ENCODE measurements around the gene CLCN2.

Gene CLCN2

DNA sequence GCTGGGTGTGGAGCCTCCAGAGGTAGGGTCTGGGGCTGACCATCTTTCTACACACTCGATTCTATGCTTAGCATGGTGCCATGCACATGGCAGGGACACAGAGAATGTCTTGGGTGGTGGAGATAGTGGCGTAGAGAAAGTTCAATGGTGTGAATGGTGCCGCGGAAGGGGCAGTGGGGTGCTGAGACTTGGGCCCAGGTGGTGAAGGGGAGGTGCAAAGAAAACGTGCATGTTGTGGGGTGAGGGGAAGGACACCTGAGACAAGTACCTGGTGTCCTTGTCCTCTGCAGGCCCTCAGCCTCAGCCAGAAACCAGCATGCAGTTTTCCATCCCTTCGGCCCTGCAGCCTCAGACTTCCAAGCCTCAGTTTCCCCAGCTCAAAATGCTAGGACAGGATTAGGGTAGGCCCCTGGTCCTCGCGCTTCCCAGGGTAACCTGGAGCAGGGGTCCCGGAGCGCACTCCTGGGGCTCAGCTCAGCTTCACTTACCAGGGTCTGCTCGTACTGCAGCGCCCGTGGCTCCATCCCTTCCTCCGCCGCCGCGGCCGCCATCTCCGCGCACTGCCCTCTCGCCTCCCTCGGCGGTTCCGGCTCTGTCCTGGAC lies 375 bp downstream of the CLCN2 start:
- peak overlapping the region; percentile 94 for H3K27ac ChIP-seq (ENCODE audit: poor library complexity, severe bottlenecking)
- no peaks in the 10 kb centered on the region for H3K9me3 ChIP-seq (ENCODE audit: severe bottlenecking)
- peak; percentile 47 for DNase-seq (ENCODE audit: low spot score)
- H3K36me3 ChIP-seq (ENCODE audit: low read depth), result peaks cover 19% of the 10 kb centered on the region
- no peaks in the 10 kb centered on the region for H3K27me3 ChIP-seq (ENCODE audit: insufficient read depth, poor library complexity, severe bottlenecking)
- peaks cover 8% of the 10 kb centered on the region for H3K4me1 ChIP-seq (ENCODE audit: insufficient read depth, poor library complexity, severe bottlenecking)
- no peak for ATAC-seq (ENCODE audit: low read depth)
- H3K4me3 ChIP-seq (ENCODE audit: severe bottlenecking), result peak overlapping the region; percentile 88
- TF ChIP-seq, protein P1, sequence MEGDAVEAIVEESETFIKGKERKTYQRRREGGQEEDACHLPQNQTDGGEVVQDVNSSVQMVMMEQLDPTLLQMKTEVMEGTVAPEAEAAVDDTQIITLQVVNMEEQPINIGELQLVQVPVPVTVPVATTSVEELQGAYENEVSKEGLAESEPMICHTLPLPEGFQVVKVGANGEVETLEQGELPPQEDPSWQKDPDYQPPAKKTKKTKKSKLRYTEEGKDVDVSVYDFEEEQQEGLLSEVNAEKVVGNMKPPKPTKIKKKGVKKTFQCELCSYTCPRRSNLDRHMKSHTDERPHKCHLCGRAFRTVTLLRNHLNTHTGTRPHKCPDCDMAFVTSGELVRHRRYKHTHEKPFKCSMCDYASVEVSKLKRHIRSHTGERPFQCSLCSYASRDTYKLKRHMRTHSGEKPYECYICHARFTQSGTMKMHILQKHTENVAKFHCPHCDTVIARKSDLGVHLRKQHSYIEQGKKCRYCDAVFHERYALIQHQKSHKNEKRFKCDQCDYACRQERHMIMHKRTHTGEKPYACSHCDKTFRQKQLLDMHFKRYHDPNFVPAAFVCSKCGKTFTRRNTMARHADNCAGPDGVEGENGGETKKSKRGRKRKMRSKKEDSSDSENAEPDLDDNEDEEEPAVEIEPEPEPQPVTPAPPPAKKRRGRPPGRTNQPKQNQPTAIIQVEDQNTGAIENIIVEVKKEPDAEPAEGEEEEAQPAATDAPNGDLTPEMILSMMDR (IDR thresholded peaks at IDR 0.05; ENCODE audit: poor library complexity, severe bottlenecking), result no peak

DNA sequence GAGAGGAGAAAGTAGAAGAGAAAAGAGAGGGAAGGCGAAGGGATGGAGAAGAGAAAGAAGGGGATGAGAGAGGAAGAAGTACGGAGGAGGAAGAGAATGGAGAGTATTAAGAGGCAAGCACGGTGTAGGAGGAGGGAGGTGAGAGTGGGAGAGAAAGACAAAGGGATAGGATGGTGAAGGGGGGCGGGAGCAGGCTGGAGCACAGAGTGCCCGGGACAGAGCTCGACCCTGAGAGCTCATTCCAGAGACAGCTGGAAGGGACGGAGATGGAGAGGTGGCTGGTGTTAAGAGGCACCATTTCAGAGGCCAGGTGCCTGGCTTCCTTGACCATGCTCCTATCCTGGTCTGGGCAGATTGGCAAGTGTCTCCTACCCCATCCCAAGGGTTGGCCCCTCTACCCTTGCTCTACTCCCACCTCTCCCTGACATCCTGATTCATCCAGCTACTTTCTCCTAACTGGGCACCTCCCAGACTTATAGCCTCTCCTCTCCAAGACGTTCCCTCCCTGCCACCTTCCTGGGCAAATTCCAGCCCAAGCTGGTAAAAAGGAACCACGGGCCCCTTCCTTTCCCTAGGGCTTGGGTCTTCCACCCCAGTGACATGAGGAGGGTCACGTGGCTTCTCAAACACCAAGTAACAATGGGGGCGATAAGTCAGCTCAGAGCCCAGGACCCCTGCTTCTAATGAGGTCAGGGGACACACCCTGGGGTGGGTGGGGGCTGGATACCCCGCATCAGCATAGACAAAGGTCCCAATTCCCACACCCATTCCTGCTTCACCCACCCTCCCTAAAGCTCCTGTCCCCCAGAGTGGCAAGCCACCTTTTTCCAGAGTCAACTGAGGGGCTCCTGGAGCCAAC lies 1.1 kb downstream of the CLCN2 start:
- H3K4me3 ChIP-seq (ENCODE audit: severe bottlenecking), result peak overlapping the region; percentile 88

DNA sequence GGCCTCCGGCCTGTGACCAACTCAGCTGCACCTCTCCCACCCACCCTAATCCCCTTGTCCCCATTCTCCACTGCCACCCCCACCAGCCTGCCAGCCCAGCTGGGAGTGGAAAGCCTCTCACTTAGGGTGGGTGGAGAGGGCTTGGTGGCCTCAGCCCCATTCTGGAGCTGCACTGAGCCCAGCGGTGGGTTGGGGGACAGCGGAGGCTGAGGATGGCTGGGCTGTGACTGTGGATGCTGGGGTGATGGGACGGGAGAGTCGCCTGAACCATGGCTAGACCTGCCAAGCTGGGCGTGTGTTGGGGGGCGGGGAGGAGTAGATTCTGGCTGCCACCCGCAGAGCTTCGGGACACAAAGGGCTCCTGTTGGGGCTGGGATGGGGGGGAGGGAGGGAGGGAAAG lies 1.8 kb downstream of the CLCN2 start:
- Histone ChIP-seq H3K4me1 (ENCODE audit: insufficient read depth, poor library complexity, severe bottlenecking) (peaks cover 6% of the 10 kb centered on the region), H3K36me3 (ENCODE audit: low read depth) (peaks cover 14% of the 10 kb centered on the region), H3K9me3 (ENCODE audit: severe bottlenecking) (no peaks in the 10 kb centered on the region), H3K27me3 (ENCODE audit: insufficient read depth, poor library complexity, severe bottlenecking) (no peaks in the 10 kb centered on the region), H3K4me3 (ENCODE audit: severe bottlenecking) (no peak overlapping the region), H3K27ac (ENCODE audit: poor library complexity, severe bottlenecking) (no peak overlapping the region)
- DNase-seq (ENCODE audit: low spot score) (peak; percentile 51), ATAC-seq (ENCODE audit: low read depth) (no peak)
- TF ChIP-seq, protein P1 (IDR thresholded peaks at IDR 0.05; ENCODE audit: poor library complexity, severe bottlenecking), result no peak

More for the DNA sequence above, 1.1 kb downstream of the CLCN2 start:
- Histone ChIP-seq H3K27me3 (ENCODE audit: insufficient read depth, poor library complexity, severe bottlenecking) (no peaks in the 10 kb centered on the region), H3K9me3 (ENCODE audit: severe bottlenecking) (no peaks in the 10 kb centered on the region), H3K27ac (ENCODE audit: poor library complexity, severe bottlenecking) (peak overlapping the region; percentile 94), H3K36me3 (ENCODE audit: low read depth) (peaks cover 16% of the 10 kb centered on the region), H3K4me1 (ENCODE audit: insufficient read depth, poor library complexity, severe bottlenecking) (peaks cover 8% of the 10 kb centered on the region)
- ATAC-seq (ENCODE audit: low read depth), result no peak
- no peak for DNase-seq (ENCODE audit: low spot score)
- TF ChIP-seq, protein P1 (IDR thresholded peaks at IDR 0.05; ENCODE audit: poor library complexity, severe bottlenecking), result no peak

DNA sequence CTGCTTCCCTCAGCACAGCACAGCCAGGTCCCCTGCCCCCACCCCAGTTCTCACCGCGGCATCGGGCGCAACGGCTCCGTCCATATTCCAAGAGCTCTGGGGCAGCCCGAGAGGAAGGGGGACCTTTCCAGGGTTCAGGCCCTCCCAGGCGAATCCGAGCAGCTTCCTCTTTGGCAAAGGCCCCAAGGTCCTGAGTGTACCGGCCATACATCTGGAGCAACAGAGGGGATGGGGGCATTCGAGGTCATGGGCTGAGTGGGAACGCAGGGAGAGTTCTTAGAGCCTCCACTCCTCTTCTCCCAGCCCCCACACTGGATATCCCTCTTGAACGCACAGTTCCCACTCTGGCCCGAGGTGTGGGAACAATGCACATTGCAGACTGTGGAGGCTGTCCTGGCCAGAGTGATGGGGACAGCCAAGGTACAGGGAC lies 2.5 kb downstream of the CLCN2 start:
- Histone ChIP-seq H3K4me3 (ENCODE audit: severe bottlenecking) (no peak overlapping the region), H3K4me1 (ENCODE audit: insufficient read depth, poor library complexity, severe bottlenecking) (no peaks in the 10 kb centered on the region)
- TF ChIP-seq, protein P1 (IDR thresholded peaks at IDR 0.05; ENCODE audit: poor library complexity, severe bottlenecking), result no peak

More for the DNA sequence above, 2.5 kb downstream of the CLCN2 start:
- peak; percentile 45 for DNase-seq (ENCODE audit: low spot score)
- Histone ChIP-seq H3K27me3 (ENCODE audit: insufficient read depth, poor library complexity, severe bottlenecking) (no peaks in the 10 kb centered on the region), H3K36me3 (ENCODE audit: low read depth) (peaks cover 10% of the 10 kb centered on the region), H3K9me3 (ENCODE audit: severe bottlenecking) (no peaks in the 10 kb centered on the region), H3K27ac (ENCODE audit: poor library complexity, severe bottlenecking) (no peak overlapping the region)
- ATAC-seq (ENCODE audit: low read depth), result no peak

Data from RWPE2 (cell line).